Measurements from ENCODE around the gene HIGD1C. TPM values are rescaled to one million over a fixed set of nuclear protein-coding genes. Genes with fewer than 3 reads are reported as not detected.
"Not testable (repeated sequence)": the region's sequence is repeated elsewhere in the genome, so short reads cannot be mapped to it uniquely, and the experiment has no call there.

The HIGD1C gene
- total RNA-seq, 1 donor from 2014 or later, result not detected

- Histone ChIP-seq H3K9ac (ENCODE audit: low read depth in 1 of 3, low read length in 3 of 3) (no peak overlapping the region), H3K9me3 (ENCODE audit: control insufficient read depth in 3 of 3, low read length in 3 of 3) (no peaks in the 10 kb centered on the region), H3K4me3 (ENCODE audit: low read length in 3 of 3) (no peak overlapping the region), H3K4me1 (ENCODE audit: control insufficient read depth in 3 of 3, insufficient read depth in 3 of 3, low read length in 3 of 3) (peaks cover 9 to 16% (median 15%) of the 10 kb centered on the region in 3 donors), H3K27ac (ENCODE audit: low read depth, low read length) (peak overlapping the region; percentile 50), H3K36me3 (ENCODE audit: control insufficient read depth in 3 of 3, insufficient read depth in 3 of 3, low read length in 3 of 3) (peaks cover 4 to 8% (median 6%) of the 10 kb centered on the region in 3 donors), H3K27me3 (ENCODE audit: control insufficient read depth in 3 of 3, insufficient read depth in 3 of 3, low read length in 3 of 3) (no peaks in the 10 kb centered on the region)
These were observed 59.6 kb downstream of the HIGD1C start for GRCh38 chr12:51011955-51012354.

- Histone ChIP-seq H3K9me3 (ENCODE audit: control insufficient read depth in 3 of 3, low read length in 3 of 3) (no peaks in the 10 kb centered on the region), H3K27me3 (ENCODE audit: control insufficient read depth in 3 of 3, insufficient read depth in 3 of 3, low read length in 3 of 3) (no peaks in the 10 kb centered on the region), H3K9ac (ENCODE audit: low read depth in 1 of 3, low read length in 3 of 3) (no peak overlapping the region), H3K4me1 (ENCODE audit: control insufficient read depth in 3 of 3, insufficient read depth in 3 of 3, low read length in 3 of 3) (peaks cover 9 to 16% (median 15%) of the 10 kb centered on the region in 3 donors), H3K36me3 (ENCODE audit: control insufficient read depth in 3 of 3, insufficient read depth in 3 of 3, low read length in 3 of 3) (peaks cover 0 to 4% (median 3%) of the 10 kb centered on the region in 3 donors), H3K4me3 (ENCODE audit: low read length in 3 of 3) (peak overlapping the region; percentile 21 to 32 (median 30)), H3K27ac (ENCODE audit: low read depth, low read length) (peak overlapping the region; percentile 50)
These were observed 60.4 kb downstream of the HIGD1C start for GRCh38 chr12:51012570-51013236.

- Histone ChIP-seq H3K4me1 (ENCODE audit: control insufficient read depth in 3 of 3, insufficient read depth in 3 of 3, low read length in 3 of 3) (peaks cover 9 to 16% (median 15%) of the 10 kb centered on the region in 3 donors), H3K27ac (ENCODE audit: low read depth, low read length) (peak overlapping the region; percentile 50), H3K4me3 (ENCODE audit: low read length in 3 of 3) (no peak overlapping the region)
These were observed 61.1 kb downstream of the HIGD1C start for GRCh38 chr12:51013441-51013840.

GRCh38 chr12:51014467-51014866 lies 62.1 kb downstream of the HIGD1C start:
- H3K4me1 ChIP-seq (ENCODE audit: control insufficient read depth in 3 of 3, insufficient read depth in 3 of 3, low read length in 3 of 3), result peaks cover 8 to 15% (median 14%) of the 10 kb centered on the region in 3 donors
- H3K27me3 ChIP-seq (ENCODE audit: control insufficient read depth in 3 of 3, insufficient read depth in 3 of 3, low read length in 3 of 3); H3K36me3 ChIP-seq (ENCODE audit: control insufficient read depth in 3 of 3, insufficient read depth in 3 of 3, low read length in 3 of 3); H3K9me3 ChIP-seq (ENCODE audit: control insufficient read depth in 3 of 3, low read length in 3 of 3); H3K4me3 ChIP-seq (ENCODE audit: low read length in 3 of 3); H3K9ac ChIP-seq (ENCODE audit: low read depth in 1 of 3, low read length in 3 of 3): not testable (repeated sequence)
- peak overlapping the region; percentile 54 for H3K27ac ChIP-seq (ENCODE audit: low read depth, low read length)

More at GRCh38 chr12:51013441-51013840, 61.1 kb downstream of the HIGD1C start:
- Histone ChIP-seq H3K9ac (ENCODE audit: low read depth in 1 of 3, low read length in 3 of 3) (no peak overlapping the region), H3K36me3 (ENCODE audit: control insufficient read depth in 3 of 3, insufficient read depth in 3 of 3, low read length in 3 of 3) (no peaks in the 10 kb centered on the region), H3K9me3 (ENCODE audit: control insufficient read depth in 3 of 3, low read length in 3 of 3) (no peaks in the 10 kb centered on the region), H3K27me3 (ENCODE audit: control insufficient read depth in 3 of 3, insufficient read depth in 3 of 3, low read length in 3 of 3) (no peaks in the 10 kb centered on the region)

- Histone ChIP-seq H3K9ac (ENCODE audit: low read depth in 1 of 3, low read length in 3 of 3) (no peak overlapping the region), H3K27me3 (ENCODE audit: control insufficient read depth in 3 of 3, insufficient read depth in 3 of 3, low read length in 3 of 3) (no peaks in the 10 kb centered on the region), H3K36me3 (ENCODE audit: control insufficient read depth in 3 of 3, insufficient read depth in 3 of 3, low read length in 3 of 3) (no peaks in the 10 kb centered on the region), H3K27ac (ENCODE audit: low read depth, low read length) (no peak overlapping the region), H3K4me1 (ENCODE audit: control insufficient read depth in 3 of 3, insufficient read depth in 3 of 3, low read length in 3 of 3) (peaks cover 4 to 15% (median 12%) of the 10 kb centered on the region in 3 donors), H3K4me3 (ENCODE audit: low read length in 3 of 3) (no peak overlapping the region), H3K9me3 (ENCODE audit: control insufficient read depth in 3 of 3, low read length in 3 of 3) (no peaks in the 10 kb centered on the region)
These were observed 65.1 kb downstream of the HIGD1C start for GRCh38 chr12:51017452-51017851.

- Histone ChIP-seq H3K4me3 (ENCODE audit: low read length in 3 of 3) (no peak overlapping the region), H3K4me1 (ENCODE audit: control insufficient read depth in 3 of 3, insufficient read depth in 3 of 3, low read length in 3 of 3) (peaks cover 4 to 12% (median 5%) of the 10 kb centered on the region in 3 donors), H3K27me3 (ENCODE audit: control insufficient read depth in 3 of 3, insufficient read depth in 3 of 3, low read length in 3 of 3) (no peaks in the 10 kb centered on the region), H3K9me3 (ENCODE audit: control insufficient read depth in 3 of 3, low read length in 3 of 3) (no peaks in the 10 kb centered on the region), H3K27ac (ENCODE audit: low read depth, low read length) (no peak overlapping the region), H3K36me3 (ENCODE audit: control insufficient read depth in 3 of 3, insufficient read depth in 3 of 3, low read length in 3 of 3) (no peaks in the 10 kb centered on the region), H3K9ac (ENCODE audit: low read depth in 1 of 3, low read length in 3 of 3) (no peak overlapping the region)
These were observed 66.6 kb downstream of the HIGD1C start for GRCh38 chr12:51018956-51019355.

GRCh38 chr12:51019927-51020326 lies 67.6 kb downstream of the HIGD1C start:
- peaks cover 0 to 13% (median 9%) of the 10 kb centered on the region in 3 donors for H3K4me1 ChIP-seq (ENCODE audit: control insufficient read depth in 3 of 3, insufficient read depth in 3 of 3, low read length in 3 of 3)
- H3K9ac ChIP-seq (ENCODE audit: low read depth in 1 of 3, low read length in 3 of 3), result no peak overlapping the region
- no peaks in the 10 kb centered on the region for H3K27me3 ChIP-seq (ENCODE audit: control insufficient read depth in 3 of 3, insufficient read depth in 3 of 3, low read length in 3 of 3)
- H3K4me3 ChIP-seq (ENCODE audit: low read length in 3 of 3), result no peak overlapping the region
- H3K9me3 ChIP-seq (ENCODE audit: control insufficient read depth in 3 of 3, low read length in 3 of 3), result no peaks in the 10 kb centered on the region
- no peak overlapping the region for H3K27ac ChIP-seq (ENCODE audit: low read depth, low read length)
- no peaks in the 10 kb centered on the region for H3K36me3 ChIP-seq (ENCODE audit: control insufficient read depth in 3 of 3, insufficient read depth in 3 of 3, low read length in 3 of 3)

Small RNA genes within 50 kb of the gene (small RNA-seq; reads per million reads assigned to genes)
- not detected for gene AC008121.1
- gene RF00019, result not detected
- not detected for gene RNU6-87P

Other genes with a start within 250 kb of the HIGD1C start
- 20.9 TPM for gene ATF1, start 188.4 kb upstream of the HIGD1C start, total RNA-seq
- not detected for gene TMPRSS12, start 109.6 kb upstream of the HIGD1C start, total RNA-seq
- gene SLC11A2, start 73.8 kb downstream of the HIGD1C start, total RNA-seq, result 39.1 TPM
- gene LETMD1, start 95.8 kb downstream of the HIGD1C start, total RNA-seq, result 40.2 TPM
- gene CSRNP2, start 131.1 kb downstream of the HIGD1C start, total RNA-seq, result 11.5 TPM
- 14.6 TPM for gene TFCP2, start 220.6 kb downstream of the HIGD1C start, total RNA-seq

Data from skeletal muscle tissue (tissue), 5 donors.